Loucy (cell line): ENCODE results near the gene CFAP210.

Experiments used
- CTCF ChIP-seq: fragments of 200-600 bp; sonication (generic); conservative IDR thresholded peaks from 2 replicates; pipeline ENCODE4 v1.5.1; 2014; ENCODE audit warnings: mild to moderate bottlenecking, antibody characterized with exemption, low read length
- EZH2phosphoT487 ChIP-seq: fragments of 200-600 bp; IDR thresholded peaks from 2 replicates; pipeline ENCODE4 v1.6.1; 2018; ENCODE audit warnings: antibody characterized with exemption, mild to moderate bottlenecking, moderate library complexity, borderline replicate concordance

DNA sequence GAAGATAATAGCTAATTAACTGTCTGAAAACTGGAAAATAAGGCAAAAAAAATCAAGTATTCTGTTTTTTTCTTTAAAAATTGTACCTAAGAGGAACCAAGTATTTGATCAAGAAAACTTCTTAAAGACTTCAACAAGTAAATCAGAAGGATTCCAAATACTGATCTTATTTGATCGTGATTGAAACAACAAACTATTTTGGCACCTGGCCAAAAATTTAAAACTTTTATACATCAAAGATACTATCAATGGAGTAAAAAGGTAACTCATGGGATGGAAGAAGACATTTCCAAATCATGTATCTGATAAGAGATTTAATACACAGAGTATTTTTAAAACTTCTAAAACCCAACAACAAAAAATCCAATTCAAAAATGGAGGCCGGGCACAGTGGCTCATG lies 46.7 kb downstream of the CFAP210 start:
- TF ChIP-seq CTCF (no peak), EZH2phosphoT487 (no peak)
